Gastroesophageal sphincter (tissue), 3 donors: Measurements from ENCODE around the gene ZNF296.

Experiments used
- EP300 ChIP-seq: sonication (generic); formaldehyde crosslinking; IDR thresholded peaks from one replicate; pipeline ENCODE4 v1.6.1; 2017; ENCODE audit warnings: antibody characterized with exemption, mild to moderate bottlenecking
- POLR2A ChIP-seq, 2 donors: fragments of 450-650 bp; IDR thresholded peaks; one replicate each; pipeline ENCODE4 v1.6.1; 2017; ENCODE audit warnings: antibody characterized with exemption in 2 of 2, mild to moderate bottlenecking in 2 of 2, moderate library complexity in 1 of 2
- TF ChIP-seq, protein P1 (sequence below), 4 experiments: fragments of 200-600 bp in 2 of 4; fragments of 450-650 bp in 2 of 4; sonication (generic) in 1 of 4; IDR thresholded peaks; one replicate each; pipeline ENCODE4 v1.5.1; 2017 to 2019; ENCODE audit warnings: antibody characterized with exemption in 4 of 4, mild to moderate bottlenecking in 2 of 4, moderate library complexity in 2 of 4

DNA sequence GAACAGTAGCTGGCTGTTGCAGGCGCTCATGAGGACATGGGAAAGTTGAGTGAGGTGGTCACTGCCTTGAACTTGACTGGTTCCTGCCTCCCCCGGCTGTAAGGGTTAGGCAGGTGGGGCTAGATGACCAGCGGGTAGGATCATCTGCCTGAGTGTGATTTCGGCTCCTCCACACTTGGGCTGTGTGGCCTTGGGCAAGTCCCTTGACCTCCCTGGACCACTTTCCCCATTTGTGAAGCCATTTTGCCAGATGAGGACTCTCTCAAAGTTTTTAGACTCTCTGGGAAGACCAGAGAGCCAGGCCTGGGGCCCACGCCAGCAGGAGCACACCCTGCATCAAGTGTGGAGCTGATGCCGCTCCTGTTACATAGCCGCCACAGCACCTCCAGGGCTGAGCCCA, 26.2 kb upstream of the ZNF296 start:
- TF ChIP-seq, protein P1, sequence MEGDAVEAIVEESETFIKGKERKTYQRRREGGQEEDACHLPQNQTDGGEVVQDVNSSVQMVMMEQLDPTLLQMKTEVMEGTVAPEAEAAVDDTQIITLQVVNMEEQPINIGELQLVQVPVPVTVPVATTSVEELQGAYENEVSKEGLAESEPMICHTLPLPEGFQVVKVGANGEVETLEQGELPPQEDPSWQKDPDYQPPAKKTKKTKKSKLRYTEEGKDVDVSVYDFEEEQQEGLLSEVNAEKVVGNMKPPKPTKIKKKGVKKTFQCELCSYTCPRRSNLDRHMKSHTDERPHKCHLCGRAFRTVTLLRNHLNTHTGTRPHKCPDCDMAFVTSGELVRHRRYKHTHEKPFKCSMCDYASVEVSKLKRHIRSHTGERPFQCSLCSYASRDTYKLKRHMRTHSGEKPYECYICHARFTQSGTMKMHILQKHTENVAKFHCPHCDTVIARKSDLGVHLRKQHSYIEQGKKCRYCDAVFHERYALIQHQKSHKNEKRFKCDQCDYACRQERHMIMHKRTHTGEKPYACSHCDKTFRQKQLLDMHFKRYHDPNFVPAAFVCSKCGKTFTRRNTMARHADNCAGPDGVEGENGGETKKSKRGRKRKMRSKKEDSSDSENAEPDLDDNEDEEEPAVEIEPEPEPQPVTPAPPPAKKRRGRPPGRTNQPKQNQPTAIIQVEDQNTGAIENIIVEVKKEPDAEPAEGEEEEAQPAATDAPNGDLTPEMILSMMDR (IDR thresholded peaks at IDR 0.05), result no peak
- TF ChIP-seq POLR2A (IDR thresholded peaks at IDR 0.05) (no peak), EP300 (no peak)
